Measurements from ENCODE around the gene KRTAP10-2. TPM values are rescaled to one million over a fixed set of nuclear protein-coding genes. Genes with fewer than 3 reads are reported as not detected.
"Not testable (repeated sequence)": the region's sequence is repeated elsewhere in the genome, so short reads cannot be mapped to it uniquely, and the experiment has no call there.

Gene KRTAP10-2, protein sequence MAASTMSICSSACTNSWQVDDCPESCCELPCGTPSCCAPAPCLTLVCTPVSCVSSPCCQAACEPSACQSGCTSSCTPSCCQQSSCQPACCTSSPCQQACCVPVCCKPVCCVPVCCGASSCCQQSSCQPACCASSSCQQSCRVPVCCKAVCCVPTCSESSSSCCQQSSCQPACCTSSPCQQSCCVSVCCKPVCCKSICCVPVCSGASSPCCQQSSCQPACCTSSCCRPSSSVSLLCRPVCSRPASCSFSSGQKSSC
- total RNA-seq, result not detected

DNA sequence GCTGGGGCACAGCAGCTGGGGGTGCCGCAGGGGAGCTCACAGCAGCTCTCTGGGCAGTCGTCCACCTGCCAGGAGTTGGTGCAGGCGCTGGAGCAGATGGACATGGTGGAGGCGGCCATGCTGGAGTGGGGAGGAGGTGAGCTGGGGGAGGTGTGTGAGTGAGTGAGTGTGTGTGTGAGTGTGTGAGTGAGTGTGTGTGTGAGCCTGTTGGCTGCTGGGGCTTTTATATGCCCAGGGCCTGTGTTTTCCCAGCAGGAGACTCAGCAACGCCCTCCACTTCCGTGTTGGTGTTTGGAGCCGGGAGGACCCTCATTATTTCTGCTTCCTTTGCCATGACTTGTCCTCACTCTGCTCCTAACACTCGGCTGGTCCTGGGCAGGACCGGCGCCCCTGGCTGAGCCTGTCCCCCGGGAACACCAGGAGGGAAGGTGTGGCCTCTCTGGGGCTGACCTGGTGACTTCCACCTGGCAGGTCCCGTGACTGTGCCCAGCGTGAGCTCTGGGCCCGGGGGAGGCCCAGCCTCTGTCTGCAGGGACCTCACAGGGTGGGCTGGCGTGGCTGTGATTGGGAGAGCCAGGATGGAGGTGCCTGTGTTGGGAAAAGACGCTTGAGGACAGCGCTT lies at the start of gene KRTAP10-2:
TSS of gene KRTAP10-2 (minus strand) at position 166 of the 622 bp plus-strand sequence. CDS start at position 119, 47 bp downstream.
- no peak for DNase-seq (ENCODE audit: low spot score)

DNA sequence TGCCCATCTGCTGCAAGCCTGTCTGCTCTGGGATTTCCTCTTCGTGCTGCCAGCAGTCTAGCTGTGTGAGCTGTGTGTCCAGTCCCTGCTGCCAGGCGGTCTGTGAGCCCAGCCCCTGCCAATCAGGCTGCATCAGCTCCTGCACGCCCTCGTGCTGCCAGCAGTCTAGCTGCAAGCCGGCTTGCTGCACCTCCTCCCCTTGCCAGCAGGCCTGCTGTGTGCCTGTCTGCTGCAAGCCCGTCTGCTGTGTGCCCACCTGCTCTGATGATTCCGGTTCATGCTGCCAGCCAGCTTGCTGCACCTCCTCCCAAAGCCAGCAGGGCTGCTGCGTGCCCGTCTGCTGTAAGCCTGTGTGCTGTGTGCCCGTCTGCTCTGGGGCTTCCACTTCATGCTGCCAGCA lies 49.8 kb upstream of the KRTAP10-2 start:
- not testable (repeated sequence) for DNase-seq (ENCODE audit: low spot score)

DNA sequence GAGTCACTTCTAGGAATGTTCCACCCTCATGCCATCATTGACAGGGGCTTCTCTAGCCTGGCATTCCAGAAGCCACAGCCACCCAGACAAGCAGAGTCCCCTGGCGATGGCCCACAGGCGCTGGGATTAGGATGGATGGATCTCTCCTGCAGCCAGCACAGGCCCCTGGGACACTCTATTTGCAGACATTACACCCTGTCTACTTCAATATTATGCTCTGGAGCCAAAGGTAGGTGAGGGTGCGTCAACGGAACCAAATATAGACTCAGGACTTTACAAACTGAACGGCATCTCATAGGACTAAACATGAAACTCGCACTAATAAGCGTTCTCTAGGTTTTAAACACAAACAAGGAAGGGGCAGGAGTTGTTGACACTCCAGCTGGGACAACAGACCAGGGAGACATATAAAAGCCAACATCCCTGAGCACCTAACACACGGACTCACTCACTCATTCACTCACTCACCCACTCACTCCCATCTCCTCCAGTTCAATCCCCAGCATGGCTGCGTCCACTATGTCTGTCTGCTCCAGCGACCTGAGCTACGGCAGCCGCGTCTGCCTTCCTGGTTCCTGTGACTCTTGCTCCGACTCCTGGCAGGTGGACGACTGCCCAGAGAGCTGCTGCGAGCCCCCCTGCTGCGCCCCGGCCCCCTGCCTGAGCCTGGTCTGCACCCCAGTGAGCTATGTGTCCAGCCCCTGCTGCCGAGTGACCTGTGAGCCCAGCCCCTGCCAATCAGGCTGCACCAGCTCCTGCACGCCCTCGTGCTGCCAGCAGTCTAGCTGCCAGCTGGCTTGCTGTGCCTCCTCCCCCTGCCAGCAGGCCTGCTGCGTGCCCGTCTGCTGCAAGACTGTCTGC lies 49.0 kb upstream of the KRTAP10-2 start, which contains the start of gene KRTAP10-7:
TSS of gene KRTAP10-7 (plus strand) at position 480 of the 861 bp plus-strand sequence. CDS start at position 505, 25 bp downstream.
- DNase-seq (ENCODE audit: low spot score), result not testable (repeated sequence)

DNA sequence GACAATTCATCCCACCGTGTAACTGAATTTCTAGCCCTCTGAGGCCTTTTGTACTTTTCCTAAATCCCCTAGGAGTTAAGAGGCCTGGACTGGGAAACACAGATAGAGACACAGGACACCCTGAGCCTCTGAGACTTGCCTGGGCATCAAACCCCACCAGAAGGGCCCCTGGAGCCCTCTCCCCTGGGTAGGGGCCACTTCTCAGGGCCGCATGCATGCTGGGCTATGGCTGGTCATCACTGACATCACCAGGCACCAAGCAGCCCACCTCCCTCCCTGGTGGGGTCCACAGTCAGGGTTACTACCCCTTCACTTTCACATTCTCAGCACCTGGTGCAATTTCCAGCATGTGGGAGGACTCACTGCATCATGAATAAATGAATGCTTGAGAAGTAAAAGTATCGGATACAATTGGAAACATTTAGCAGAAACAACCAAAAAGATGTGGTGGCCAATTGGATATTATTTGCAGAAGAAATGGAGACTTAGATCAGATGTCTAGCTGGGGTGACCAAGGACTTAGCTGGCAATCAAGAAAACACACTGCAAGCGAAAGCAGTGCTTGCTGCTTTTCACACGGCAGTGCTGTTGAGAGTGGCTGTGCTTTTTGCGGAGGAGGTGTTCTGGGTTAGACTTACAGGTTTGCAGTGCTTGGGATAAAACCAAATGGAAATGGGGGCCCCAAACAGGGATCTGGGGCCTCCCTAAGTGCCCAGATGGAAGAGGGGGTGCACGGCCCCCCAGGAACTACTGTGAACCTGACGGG lies 48.1 kb upstream of the KRTAP10-2 start:
- DNase-seq (ENCODE audit: low spot score), result no peak

DNA sequence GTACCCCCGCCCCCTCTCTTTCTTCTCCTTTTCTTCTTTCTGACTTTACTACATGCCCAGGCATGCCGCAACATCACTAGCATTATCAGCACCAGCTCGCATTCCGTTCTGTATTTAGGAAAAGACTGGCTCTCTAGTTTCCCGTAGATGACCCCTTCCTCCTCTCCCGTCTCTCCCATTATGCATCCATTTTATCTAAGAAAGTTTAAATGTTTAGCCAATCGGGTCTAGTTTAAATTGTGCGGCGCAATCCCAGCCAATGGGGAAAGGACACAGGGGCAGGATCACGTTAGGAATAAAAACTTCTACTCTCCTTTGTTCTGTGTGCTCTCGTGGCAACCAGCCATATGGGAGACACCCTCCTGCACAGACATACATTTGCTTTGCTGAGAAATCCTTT lies 46.8 kb upstream of the KRTAP10-2 start:
- no peak for DNase-seq (ENCODE audit: low spot score)

DNA sequence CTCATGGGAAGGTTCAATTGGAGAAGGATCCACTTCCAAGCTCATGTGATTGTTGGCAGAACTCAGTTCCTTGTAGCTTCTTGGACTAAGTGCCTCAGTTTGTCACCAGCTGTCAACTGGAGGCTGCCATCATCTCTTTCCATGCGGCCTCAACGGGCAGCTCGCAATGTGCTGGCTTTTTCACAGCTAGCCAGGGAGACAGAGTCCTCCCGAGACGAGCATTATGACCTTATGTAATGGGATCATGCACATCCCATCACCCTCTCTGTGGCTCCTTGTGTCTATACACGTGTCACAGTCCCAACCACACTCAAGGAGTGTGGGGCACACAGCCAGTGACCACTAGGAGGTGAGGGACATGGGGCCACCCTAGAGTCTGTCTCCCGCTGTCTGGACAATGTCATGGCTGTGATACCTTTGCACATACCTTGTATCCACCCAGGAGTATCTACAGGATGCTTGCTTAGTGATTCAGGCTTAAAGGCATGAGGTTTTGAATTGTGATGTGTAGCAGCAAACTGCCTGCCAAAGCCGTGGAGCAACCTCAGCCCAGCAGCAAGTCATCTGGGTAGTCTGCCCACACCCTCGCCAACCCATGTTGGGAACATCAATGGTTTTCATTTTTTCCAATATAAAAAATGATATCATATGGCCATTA lies 44.9 kb upstream of the KRTAP10-2 start:
- no peak for DNase-seq (ENCODE audit: low spot score)

DNA sequence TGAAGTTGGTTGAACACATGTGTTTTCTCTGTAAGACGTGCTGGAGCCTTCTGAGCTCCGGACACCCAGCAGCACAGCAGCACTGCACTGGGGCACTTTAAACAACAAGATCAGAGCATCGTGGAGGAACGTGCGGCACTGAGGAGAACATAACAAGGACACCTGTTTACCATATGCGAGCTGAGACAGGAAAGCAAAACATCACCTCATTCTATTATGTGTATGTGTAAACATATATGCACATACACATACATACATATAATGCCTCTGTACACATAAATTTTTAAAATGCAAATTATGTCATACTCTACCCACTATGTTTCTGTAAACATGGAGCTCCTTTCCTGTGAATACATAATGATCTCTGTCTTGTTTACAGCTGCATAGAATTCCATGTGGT lies 44.2 kb upstream of the KRTAP10-2 start:
- no peak for DNase-seq (ENCODE audit: low spot score)

DNA sequence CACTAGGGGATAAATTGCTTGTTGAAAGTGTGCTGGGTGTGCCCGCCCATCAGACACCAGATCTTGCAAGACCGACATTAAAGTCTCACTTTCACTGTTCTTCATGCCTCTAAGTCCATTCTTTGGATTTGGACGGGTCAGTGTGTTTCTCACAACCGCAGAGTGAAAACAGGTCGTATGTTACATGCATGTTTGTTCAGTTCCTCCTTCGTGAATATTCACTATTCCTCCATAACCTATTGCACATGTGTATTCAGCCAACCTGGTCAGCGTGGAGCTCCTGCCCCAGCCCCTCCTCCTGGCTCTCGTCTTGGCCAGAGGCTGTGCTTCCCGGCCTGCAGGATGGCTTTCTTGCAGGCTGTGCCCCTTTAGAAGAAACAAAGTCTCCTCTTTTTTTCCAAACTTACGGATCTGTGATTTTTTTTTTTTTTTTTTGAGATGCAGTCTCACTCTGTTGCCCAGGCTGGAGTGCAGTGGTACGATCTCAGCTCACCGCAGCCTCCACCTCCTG lies 43.2 kb upstream of the KRTAP10-2 start:
- DNase-seq (ENCODE audit: low spot score), result no peak

DNA sequence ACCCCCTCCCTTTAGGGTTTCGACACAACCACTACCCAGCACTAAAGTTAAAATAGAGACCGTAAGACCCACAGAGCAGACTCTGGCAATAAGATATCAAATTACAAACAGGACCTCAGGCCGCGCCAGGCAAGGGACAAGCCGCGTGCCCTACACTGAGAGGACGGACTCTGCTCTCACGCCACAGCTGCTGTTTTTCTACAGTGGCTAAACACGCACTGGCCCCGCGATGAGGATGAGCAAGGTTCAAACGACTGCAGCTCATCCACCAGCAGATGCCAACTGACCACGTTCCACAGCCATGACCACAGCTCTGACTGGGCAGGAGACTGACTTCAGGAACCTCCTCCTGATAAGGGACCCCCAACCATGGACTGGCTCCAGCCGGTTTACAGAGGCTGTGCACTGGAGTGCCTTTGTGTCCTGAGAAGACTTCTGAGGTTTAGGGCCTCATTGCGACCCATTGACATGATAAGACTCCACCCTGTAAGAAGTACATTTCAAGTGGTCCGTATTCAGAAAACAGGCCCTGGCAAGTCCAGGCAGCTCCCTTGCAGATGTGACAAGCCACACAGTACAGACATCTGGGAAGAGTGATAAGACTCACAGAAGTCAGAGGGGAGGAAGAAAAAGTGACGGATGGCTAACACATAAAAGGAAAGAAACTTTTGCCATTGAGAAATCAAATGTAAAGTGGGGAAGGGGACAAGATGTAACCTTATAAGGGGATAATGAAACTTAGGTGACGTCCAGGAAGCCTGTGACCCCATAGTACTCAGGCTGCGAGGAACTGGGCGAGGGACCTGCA lies 42.5 kb upstream of the KRTAP10-2 start:
- no peak for DNase-seq (ENCODE audit: low spot score)

DNA sequence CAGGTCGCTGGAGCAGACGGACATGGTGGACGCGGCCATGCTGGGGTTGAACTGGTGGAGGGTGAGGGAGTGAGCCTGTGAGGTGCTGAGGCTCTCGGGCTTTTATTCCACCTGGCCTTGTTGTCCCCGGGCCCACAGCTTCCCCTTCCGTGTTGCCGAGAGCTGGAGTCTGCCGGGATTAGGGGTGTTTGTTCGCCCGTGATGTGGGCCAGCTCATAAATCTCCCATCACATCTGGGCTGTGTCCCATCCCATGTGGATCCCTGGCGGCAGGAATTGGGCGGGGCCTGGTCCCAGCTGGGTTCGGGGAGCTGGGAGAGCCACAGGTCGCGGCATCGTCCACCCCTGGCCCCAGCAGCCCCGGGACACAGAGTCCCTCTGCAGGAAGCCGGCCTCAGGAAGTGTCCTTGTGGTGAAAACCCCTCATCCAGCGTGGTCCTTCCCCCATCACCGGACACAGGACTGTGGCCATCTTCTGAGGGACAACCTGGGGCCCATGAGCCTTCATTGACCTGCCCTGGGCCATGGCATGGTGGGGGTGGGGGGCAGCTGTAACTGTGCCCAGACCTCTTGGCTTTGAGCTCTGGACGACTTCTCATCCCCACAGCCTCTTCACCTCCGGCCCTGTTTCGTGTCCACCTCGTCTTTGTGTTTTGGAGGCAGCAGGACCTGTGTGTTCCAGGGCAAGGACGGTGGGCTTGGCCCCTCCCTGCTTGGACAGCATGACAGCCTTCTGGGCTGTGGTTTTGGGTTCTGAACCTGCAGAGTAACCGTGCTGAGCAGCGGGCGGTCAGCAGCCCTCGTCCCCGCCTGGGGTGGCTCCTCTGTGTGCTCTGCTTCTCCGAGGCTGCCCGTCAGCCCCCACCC lies 41.4 kb upstream of the KRTAP10-2 start, which contains the start of gene KRTAP10-6:
TSS of gene KRTAP10-6 (minus strand) at position 60 of the 866 bp plus-strand sequence. CDS start at position 39, 21 bp downstream.
- DNase-seq (ENCODE audit: low spot score), result no peak

DNA sequence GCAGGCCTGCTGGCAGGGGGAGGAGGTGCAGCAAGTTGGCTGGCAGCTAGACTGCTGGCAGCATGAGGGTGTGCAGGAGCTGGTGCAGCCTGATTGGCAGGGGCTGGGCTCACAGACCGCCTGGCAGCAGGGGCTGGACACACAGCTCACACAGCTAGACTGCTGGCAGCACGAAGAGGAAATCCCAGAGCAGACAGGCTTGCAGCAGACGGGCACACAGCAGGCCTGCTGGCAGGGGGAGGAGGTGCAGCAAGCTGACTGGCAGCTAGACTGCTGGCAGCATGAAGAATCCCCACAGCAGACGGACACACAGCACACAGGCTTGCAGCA lies 40.5 kb upstream of the KRTAP10-2 start:
- DNase-seq (ENCODE audit: low spot score), result not testable (repeated sequence)

DNA sequence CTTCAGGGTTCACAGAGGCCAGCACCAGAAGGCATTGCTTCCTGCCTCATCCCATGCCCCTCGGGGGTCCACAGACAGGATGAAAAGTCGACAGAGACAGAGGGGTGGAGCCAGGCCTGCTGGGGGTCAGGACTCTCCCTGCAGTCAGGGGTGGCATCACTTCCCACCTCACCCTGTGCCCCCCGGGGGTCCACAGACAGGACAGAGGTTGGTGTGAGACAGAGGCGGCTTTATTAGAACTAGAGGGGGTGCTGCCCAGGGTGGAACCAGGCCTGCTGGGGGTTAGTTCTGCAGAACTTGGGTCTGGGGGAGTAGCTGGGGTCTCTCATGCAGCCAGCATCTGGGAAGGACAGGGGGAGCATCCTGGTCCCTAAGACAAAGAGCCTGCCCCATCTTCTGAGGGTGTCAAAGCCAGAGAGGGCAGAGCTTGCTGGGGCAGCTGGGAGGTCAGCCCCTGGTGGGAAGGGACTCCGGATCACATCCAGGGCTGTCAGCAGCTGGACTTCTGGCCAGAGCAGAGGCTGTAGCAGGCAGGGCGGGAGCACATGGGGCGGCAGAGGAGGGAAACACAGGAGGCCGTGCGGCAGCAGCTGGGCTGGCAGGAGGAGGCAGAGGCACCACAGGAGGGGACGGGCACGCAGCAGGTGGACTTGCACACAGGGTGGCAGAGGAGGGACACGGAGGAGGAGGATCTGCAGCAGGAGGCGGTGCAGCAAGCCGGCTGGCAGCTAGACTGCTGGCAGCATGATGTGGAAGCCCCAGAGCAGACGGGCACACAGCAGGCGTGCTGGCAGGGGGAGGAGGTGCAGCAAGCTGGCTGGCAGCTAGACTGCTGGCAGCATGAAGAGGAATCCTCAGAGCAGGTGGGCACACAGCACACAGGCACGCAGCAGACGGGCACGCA lies 39.8 kb upstream of the KRTAP10-2 start:
- not testable (repeated sequence) for DNase-seq (ENCODE audit: low spot score)

DNA sequence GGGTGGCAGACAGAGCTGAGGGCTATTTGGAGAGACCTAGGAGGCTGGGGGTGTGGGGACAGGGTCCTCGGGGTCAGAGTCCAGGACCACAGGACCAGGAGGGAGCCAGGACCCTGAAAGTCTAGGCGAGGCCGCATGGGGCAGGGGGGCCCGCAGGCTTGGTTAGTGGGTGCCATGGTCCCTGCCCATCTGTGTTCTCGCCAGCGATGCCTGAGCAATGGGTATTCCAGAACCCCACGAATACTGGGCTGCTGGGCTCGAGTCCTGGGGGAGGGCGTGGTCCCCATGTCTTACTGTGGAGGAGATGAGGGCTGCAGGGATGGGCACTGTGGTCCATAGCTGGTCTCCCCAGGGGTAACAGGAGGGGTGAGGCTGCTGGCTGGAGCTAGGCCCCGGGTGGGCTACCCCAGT lies 39.0 kb upstream of the KRTAP10-2 start:
- DNase-seq (ENCODE audit: low spot score), result no peak

DNA sequence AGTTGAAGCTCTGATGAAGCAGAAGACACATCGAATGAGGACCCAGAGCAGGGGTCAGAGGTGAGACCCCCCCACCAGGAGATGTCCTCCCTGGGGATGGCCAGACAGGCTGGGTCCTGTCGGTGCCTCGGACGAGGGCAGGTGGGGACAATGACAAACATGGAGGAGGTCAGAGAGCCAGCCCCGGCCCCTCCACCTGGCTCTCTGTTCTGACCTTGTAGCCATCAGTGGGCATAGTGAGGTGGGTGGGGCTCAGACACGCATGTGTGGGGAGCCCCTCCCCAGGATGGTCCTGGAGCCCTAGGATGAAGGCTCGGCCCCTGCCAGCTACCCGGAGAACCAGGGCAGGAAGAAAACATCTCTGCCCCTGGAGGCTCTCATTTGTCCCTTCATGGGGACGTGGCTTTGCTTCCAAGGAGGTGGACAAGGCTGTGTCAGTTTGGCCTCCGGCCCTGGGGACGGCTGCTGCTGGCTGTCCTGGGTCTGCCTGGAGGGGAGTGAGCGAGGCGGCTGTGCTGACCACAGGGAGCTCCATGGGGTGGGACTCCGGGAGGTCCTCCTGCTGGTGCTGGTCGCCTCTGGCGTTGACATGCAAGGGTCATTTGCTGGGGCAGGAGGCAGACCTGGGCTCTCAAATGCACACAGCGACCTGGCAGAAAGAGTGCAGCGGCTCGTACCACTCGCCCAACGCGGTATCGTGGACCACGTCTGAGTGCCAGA lies 38.4 kb upstream of the KRTAP10-2 start:
- DNase-seq (ENCODE audit: low spot score), result no peak

DNA sequence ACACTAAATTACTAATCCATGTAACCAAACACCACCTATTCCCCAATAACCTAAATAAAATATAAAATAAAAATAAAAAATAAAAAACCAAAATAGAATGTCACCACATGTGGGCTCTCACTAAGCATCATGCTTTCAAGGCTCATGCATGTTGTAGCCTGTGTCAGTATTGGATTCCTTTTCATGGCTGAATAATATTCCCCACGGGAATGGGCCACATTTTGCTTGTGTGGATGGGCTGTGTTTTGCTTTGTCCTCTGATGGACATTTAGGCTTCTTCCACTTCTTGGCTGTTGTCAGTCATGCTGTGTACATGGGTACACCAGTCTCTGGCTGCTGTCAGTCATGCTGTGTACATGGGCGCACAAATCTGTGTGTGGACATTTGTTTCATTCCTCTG lies 37.8 kb upstream of the KRTAP10-2 start:
- no peak for DNase-seq (ENCODE audit: low spot score)

DNA sequence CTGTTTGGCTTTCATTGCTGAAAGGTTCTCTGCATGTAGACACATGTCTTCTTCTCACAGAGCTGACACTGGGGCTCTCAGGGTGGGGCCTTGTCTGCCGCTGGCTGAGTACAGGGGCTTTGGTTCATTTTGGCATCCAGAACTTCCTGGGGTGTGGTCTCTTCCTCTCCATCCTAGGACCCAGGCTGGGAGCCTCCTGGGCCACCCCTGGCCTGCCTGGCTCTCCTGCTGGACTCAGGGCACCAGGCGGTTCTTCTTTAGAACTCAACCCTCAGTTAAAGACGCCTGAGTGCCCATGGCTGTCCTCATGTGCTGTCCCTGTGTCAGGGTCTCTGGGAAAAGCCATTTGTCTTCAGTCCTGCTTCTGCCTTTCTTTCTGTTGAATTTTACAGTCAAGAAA lies 34.6 kb upstream of the KRTAP10-2 start:
- DNase-seq (ENCODE audit: low spot score), result no peak

DNA sequence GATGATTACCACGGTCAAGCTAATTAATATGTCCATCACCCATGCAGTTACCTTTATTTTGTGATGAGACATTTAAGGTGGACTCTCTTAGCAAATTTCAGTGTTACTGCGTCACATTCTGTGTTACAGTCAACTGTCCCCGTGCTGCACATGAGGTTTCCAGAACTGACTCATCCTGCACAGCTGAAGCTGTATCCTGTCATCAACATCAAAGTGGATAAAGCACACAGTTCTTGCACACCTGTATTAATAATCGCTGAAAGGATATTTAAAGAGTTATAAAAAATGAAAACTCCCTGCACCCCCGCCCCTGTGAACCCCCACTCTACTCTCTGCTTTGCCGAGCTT lies 32.5 kb upstream of the KRTAP10-2 start:
- DNase-seq (ENCODE audit: low spot score), result no peak

All from ureter (tissue), 1 donor.